Activated CD4-positive, alpha-beta T cell treated with anti-CD3 and anti-CD28 coated beads, Interleukin-2, amount 10 ng/mL, durations not matched to agents 7 days and 5 days (primary cell): ENCODE results near the gene PPM1J. TPM values are rescaled to one million over a fixed set of nuclear protein-coding genes. Genes with fewer than 3 reads are reported as not detected.
A peak's percentile ranks its signal among the peaks of the same experiment; 100 is the strongest.

Experiments used
- CTCF ChIA-PET: fragments of 350-600 bp; sonication (Branson Sonifier 250); formaldehyde crosslinking; loops from one replicate; lab custom pipeline; 2021; ENCODE audit warnings: antibody characterized with exemption; lab: Charles Lee
- POLR2A ChIA-PET: fragments of 350-600 bp; sonication (Branson Sonifier 250); formaldehyde crosslinking; loops from one replicate; lab custom pipeline; 2021; ENCODE audit warnings: antibody characterized with exemption; lab: Charles Lee
- DNase-seq: peaks from one replicate; pipeline ENCODE4 v3.0.0-alpha.2; 2020
- H3K27ac Mint-ChIP-seq: one replicate; pipeline ENCODE4 v1.8.0; 2021; ENCODE audit warnings: mild to moderate bottlenecking, moderate library complexity, mixed read lengths
- H3K27me3 Mint-ChIP-seq: one replicate; pipeline ENCODE4 v1.8.0; 2021; ENCODE audit warnings: mixed read lengths
- H3K36me3 Mint-ChIP-seq: one replicate; pipeline ENCODE4 v1.8.0; 2021; ENCODE audit warnings: low read depth, mixed read lengths
- H3K4me1 Mint-ChIP-seq: one replicate; pipeline ENCODE4 v1.8.0; 2021; ENCODE audit warnings: mixed read lengths
- H3K4me3 Mint-ChIP-seq: one replicate; pipeline ENCODE4 v1.8.0; 2021; ENCODE audit warnings: mild to moderate bottlenecking, moderate library complexity, mixed read lengths
- H3K9me3 Mint-ChIP-seq: one replicate; pipeline ENCODE4 v1.8.0; 2021; ENCODE audit warnings: mixed read lengths
- total RNA-seq, 2 experiments: library from RNA; stranded (reverse); gene quantifications; one replicate each; pipeline ENCODE4 v1.2.3, GENCODE V29; 2021

PPM1J gene
- total RNA-seq, 2 experiments from 2014 or later = not detected

- H3K27ac Mint-ChIP-seq = no peak overlapping the region
- no peak overlapping the region for H3K4me3 Mint-ChIP-seq
- peak; percentile 78 for DNase-seq
- H3K36me3 Mint-ChIP-seq = no peaks in the 10 kb centered on the region
- CTCF ChIA-PET = interaction anchor here (0.6 to 6.0 kb wide), 14 partner anchors 10 to 767 kb away, joined by 3 to 45 read pairs (median 4); partner anchors contain the start of genes LRIG2 and MOV10
- POLR2A ChIA-PET = interaction anchor here (0.6 kb wide), 2 partner anchors 355 to 1665 kb away, joined by 3 to 8 read pairs; no protein-coding TSS in a partner anchor
- H3K4me1 Mint-ChIP-seq = peaks cover 34% of the 10 kb centered on the region
- no peaks in the 10 kb centered on the region for H3K9me3 Mint-ChIP-seq
- peaks cover 33% of the 10 kb centered on the region for H3K27me3 Mint-ChIP-seq
These were observed 3.7 kb upstream of the PPM1J start for GRCh38 chr1:112718691-112719418.

- no peak for DNase-seq
- Mint-ChIP-seq H3K36me3 (no peaks in the 10 kb centered on the region), H3K4me1 (peaks cover 26% of the 10 kb centered on the region), H3K27ac (no peak overlapping the region), H3K4me3 (no peak overlapping the region), H3K9me3 (no peaks in the 10 kb centered on the region), H3K27me3 (peaks cover 46% of the 10 kb centered on the region)
- CTCF ChIA-PET = interaction anchor here (1.0 to 6.0 kb wide), 8 partner anchors 8 to 87 kb away, joined by 3 to 45 read pairs (median 3); no protein-coding TSS in a partner anchor
- POLR2A ChIA-PET = interaction anchor here (0.6 kb wide), 1 partner anchor 1625 kb away, joined by 4 read pairs; no protein-coding TSS in a partner anchor
These were observed 2.2 kb upstream of the PPM1J start for GRCh38 chr1:112717263-112717873.

DNA sequence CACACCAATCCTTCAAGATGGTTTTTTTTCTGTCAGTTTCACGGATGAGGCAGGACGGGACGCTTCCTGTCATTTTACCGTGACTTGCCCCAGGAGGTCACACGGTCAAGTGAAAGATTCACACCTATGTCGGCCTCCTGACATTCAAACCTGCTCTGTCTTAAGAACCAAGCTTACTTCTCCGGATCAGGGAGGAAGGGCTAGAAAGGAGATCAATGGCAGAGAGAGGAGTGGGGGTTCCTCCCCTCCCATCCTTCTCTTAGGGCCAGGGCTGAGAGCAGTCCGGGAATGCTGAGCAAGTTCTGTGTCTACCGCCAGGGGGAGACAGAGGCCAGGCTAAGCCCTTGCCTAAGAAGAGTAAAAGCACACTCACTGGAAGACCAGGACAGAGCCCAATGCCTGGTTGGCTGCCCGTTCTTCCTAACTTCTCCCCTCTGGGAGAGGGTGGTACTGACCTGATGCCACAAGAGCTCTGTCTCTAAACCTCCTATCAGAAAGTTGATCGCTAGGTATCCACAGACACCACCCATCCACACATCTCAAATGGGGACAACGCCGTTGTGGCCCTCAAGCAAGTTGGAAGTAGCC, 1.1 kb upstream of the PPM1J start:
- Mint-ChIP-seq H3K9me3 (no peaks in the 10 kb centered on the region), H3K36me3 (no peaks in the 10 kb centered on the region), H3K4me1 (peaks cover 25% of the 10 kb centered on the region), H3K27me3 (peaks cover 43% of the 10 kb centered on the region), H3K27ac (no peak overlapping the region), H3K4me3 (peak overlapping the region; percentile 78)
- POLR2A ChIA-PET = no interaction called here
- peak; percentile 81 for DNase-seq
- CTCF ChIA-PET = interaction anchor here (0.6 to 6.0 kb wide), 15 partner anchors 9 to 356 kb away, joined by 3 to 45 read pairs (median 4); partner anchors contain the start of genes LRIG2 and RHOC

- no peak for DNase-seq
- H3K27me3 Mint-ChIP-seq = peaks cover 47% of the 10 kb centered on the region
- H3K36me3 Mint-ChIP-seq = no peaks in the 10 kb centered on the region
- H3K27ac Mint-ChIP-seq = no peak overlapping the region
- peaks cover 25% of the 10 kb centered on the region for H3K4me1 Mint-ChIP-seq
- no peaks in the 10 kb centered on the region for H3K9me3 Mint-ChIP-seq
- peak overlapping the region; percentile 69 for H3K4me3 Mint-ChIP-seq
- POLR2A ChIA-PET = no interaction called here
- CTCF ChIA-PET = interaction anchor here (0.6 to 6.0 kb wide), 13 partner anchors 9 to 1519 kb away, joined by 3 to 45 read pairs (median 4); partner anchors contain the start of genes LRIG2, MOV10 and ST7L
These were observed 544 bp downstream of the PPM1J start for GRCh38 chr1:112714313-112715263.

DNA sequence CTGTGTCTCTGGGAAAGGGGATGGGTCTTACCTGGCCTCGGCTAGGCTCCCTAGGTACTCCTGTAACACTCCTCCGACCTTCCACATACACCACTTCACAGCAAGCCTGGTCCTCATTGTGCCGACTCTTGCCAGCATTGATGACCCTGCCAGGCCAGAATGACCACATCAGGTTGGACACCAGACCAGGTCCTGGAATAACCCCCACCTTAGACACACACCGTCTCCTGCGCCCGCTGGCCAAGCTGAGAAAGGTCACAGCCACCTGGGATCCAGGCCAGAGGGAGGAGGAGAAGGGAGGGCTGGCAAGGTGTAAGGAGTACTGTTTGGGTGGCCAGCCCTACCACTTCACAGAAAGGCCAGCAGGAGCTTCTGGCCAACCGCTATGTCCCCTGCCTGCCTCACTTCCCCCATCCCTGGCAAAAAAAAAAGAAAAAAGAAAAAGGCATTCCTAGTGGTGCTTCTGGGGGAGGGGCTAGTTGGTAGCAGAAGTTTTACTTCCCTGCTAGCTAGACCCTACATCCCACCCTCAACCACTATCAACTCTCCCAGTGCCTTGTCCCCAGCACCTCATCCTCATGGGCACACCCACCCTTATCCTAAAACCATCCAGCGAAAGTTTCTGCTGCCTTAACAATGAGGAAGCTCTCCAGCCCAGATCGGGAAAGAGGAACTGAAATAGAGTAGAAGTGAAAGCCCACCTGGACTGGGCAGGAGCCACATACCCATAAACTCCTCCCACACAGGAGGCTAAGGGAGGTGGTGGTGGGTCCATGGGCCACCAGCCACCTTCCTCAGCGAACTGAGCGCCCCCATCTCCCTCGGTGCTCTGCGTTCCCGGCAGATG, 1.4 kb downstream of the PPM1J start:
- no peak for DNase-seq
- Mint-ChIP-seq H3K9me3 (no peaks in the 10 kb centered on the region), H3K27ac (no peak overlapping the region), H3K4me1 (peaks cover 25% of the 10 kb centered on the region), H3K27me3 (peaks cover 54% of the 10 kb centered on the region), H3K36me3 (no peaks in the 10 kb centered on the region), H3K4me3 (peak overlapping the region; percentile 15)
- POLR2A ChIA-PET = no interaction called here
- CTCF ChIA-PET = interaction anchor here (1.3 to 4.7 kb wide), 5 partner anchors 9 to 359 kb away, joined by 4 to 34 read pairs (median 16); partner anchors contain the start of gene LRIG2

DNA sequence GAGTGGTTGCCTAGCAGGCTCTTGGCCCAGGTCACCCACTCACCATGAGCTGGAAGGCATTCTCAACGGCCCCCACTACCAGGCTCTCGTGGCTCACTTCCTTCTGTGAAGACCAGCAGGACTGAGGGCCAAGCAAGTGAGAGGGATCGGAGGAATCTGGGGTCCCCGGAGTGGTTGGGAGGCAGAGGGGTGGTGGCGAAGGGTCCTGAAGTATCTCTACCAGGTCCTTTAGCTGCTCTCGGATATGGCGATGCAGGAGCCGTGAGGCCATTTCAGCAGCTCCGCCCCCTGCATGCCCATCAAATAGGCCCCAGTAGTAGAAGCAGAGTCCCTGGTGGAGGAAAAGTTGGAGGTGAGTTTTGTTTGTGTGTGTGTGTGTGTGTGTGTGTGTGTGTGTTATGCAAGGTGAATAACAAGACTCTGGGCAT, 2.4 kb downstream of the PPM1J start:
- DNase-seq = no peak
- ChIA-PET POLR2A (no interaction called here), CTCF (interaction anchor here (0.6 to 3.8 kb wide), 3 partner anchors 39 to 366 kb away, joined by 3 to 16 read pairs (median 4); no protein-coding TSS in a partner anchor)
- Mint-ChIP-seq H3K9me3 (no peaks in the 10 kb centered on the region), H3K36me3 (no peaks in the 10 kb centered on the region), H3K27me3 (peaks cover 60% of the 10 kb centered on the region), H3K4me1 (peaks cover 27% of the 10 kb centered on the region), H3K27ac (no peak overlapping the region), H3K4me3 (no peak overlapping the region)

- H3K4me1 Mint-ChIP-seq = peaks cover 31% of the 10 kb centered on the region
- H3K36me3 Mint-ChIP-seq = no peaks in the 10 kb centered on the region
- POLR2A ChIA-PET = no interaction called here
- DNase-seq = no peak
- no peak overlapping the region for H3K4me3 Mint-ChIP-seq
- peaks cover 60% of the 10 kb centered on the region for H3K27me3 Mint-ChIP-seq
- CTCF ChIA-PET = interaction anchor here (1.0 to 3.8 kb wide), 2 partner anchors 321 to 366 kb away, joined by 3 to 16 read pairs; no protein-coding TSS in a partner anchor
- no peak overlapping the region for H3K27ac Mint-ChIP-seq
- H3K9me3 Mint-ChIP-seq = no peaks in the 10 kb centered on the region
These were observed 2.9 kb downstream of the PPM1J start for GRCh38 chr1:112712191-112712590.

- ChIA-PET CTCF (interaction anchor here (0.9 to 1.0 kb wide), 2 partner anchors 22 to 210 kb away, joined by 3 to 5 read pairs; no protein-coding TSS in a partner anchor), POLR2A (no interaction called here)
- no peak overlapping the region for H3K4me3 Mint-ChIP-seq
- no peaks in the 10 kb centered on the region for H3K36me3 Mint-ChIP-seq
- peaks cover 30% of the 10 kb centered on the region for H3K4me1 Mint-ChIP-seq
- no peak overlapping the region for H3K27ac Mint-ChIP-seq
- no peak for DNase-seq
- peaks cover 60% of the 10 kb centered on the region for H3K27me3 Mint-ChIP-seq
- no peaks in the 10 kb centered on the region for H3K9me3 Mint-ChIP-seq
These were observed 3.5 kb downstream of the PPM1J start for GRCh38 chr1:112711670-112712069.

DNA sequence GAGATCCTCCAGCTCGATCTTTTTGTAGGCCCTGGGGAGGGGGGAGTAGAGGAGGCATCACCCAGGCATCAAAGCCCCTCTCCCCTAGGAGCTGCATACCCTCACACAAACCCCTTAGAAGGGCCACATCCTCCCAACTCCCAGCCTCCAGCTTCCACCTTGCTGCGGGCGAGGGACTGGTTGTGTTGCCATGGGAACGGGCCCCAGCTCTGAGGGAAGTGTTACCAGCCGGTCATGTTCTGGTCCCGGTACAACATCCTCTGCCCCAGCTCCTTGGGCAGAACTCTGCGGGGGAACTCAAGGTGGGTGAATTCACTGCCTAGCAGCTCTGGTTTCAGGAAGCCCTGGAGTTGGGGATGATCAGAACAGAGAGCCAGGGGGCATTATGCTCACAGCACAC, 4.1 kb downstream of the PPM1J start:
- H3K36me3 Mint-ChIP-seq = no peaks in the 10 kb centered on the region
- peaks cover 29% of the 10 kb centered on the region for H3K4me1 Mint-ChIP-seq
- ChIA-PET CTCF (interaction anchor here (0.7 to 3.4 kb wide), 4 partner anchors 8 to 209 kb away, joined by 3 to 15 read pairs (median 4); a partner anchor contains a TSS), POLR2A (no interaction called here)
- DNase-seq = no peak
- no peaks in the 10 kb centered on the region for H3K9me3 Mint-ChIP-seq
- no peak overlapping the region for H3K27ac Mint-ChIP-seq
- H3K4me3 Mint-ChIP-seq = no peak overlapping the region
- peaks cover 60% of the 10 kb centered on the region for H3K27me3 Mint-ChIP-seq

GRCh38 chr1:112710586-112710985, 4.5 kb downstream of the PPM1J start:
- POLR2A ChIA-PET = no interaction called here
- DNase-seq = no peak
- no peak overlapping the region for H3K4me3 Mint-ChIP-seq
- H3K36me3 Mint-ChIP-seq = no peaks in the 10 kb centered on the region
- H3K9me3 Mint-ChIP-seq = no peaks in the 10 kb centered on the region
- CTCF ChIA-PET = interaction anchor here (0.6 to 3.4 kb wide), 5 partner anchors 8 to 209 kb away, joined by 3 to 15 read pairs (median 3); a partner anchor contains a TSS
- H3K4me1 Mint-ChIP-seq = peaks cover 29% of the 10 kb centered on the region
- peaks cover 60% of the 10 kb centered on the region for H3K27me3 Mint-ChIP-seq
- no peak overlapping the region for H3K27ac Mint-ChIP-seq

DNA sequence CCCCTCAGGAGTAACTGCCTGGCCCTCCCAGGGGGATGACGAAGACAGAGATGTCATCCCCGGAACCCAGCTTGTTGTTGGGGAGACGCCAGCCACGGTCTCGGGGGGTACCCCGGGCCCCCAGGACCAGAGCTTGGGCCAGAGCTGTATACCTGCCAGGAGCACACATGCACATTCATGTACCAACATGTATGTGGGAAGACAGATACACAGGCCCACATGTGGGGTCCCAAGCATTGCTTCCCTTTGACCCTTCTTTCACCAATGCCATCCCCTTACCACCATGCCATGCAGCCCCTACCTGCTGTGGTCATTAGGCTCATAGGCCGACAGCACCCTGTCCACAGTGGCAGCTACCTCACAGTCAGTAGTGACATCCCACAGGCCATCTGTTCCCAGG, 5.0 kb downstream of the PPM1J start:
- H3K4me3 Mint-ChIP-seq = no peak overlapping the region
- H3K27me3 Mint-ChIP-seq = peaks cover 60% of the 10 kb centered on the region
- POLR2A ChIA-PET = no interaction called here

More for the DNA sequence above, 5.0 kb downstream of the PPM1J start:
- Mint-ChIP-seq H3K27ac (no peak overlapping the region), H3K36me3 (no peaks in the 10 kb centered on the region), H3K9me3 (no peaks in the 10 kb centered on the region), H3K4me1 (peaks cover 31% of the 10 kb centered on the region)
- CTCF ChIA-PET = interaction anchor here (0.6 to 3.4 kb wide), 6 partner anchors 9 to 362 kb away, joined by 3 to 15 read pairs (median 4); partner anchors contain the start of gene LRIG2
- no peak for DNase-seq
